ENCODE data around the gene IFT81.
"Not testable (repeated sequence)": the region's sequence is repeated elsewhere in the genome, so short reads cannot be mapped to it uniquely, and the experiment has no call there.

GRCh38 chr12:110211639-110212536 is 87.7 kb downstream of the IFT81 start:
- not testable (repeated sequence) for TF ChIP-seq CTCF, POLR2A, POLR2AphosphoS5 (IDR thresholded peaks at IDR 0.05)
